Epithelial cell of proximal tubule (primary cell): ENCODE data around the gene RASAL3. TPM values are rescaled to one million over a fixed set of nuclear protein-coding genes. Genes with fewer than 3 reads are reported as not detected.
A peak's percentile ranks its signal among the peaks of the same experiment; 100 is the strongest.
"Not testable (repeated sequence)": the region's sequence is repeated elsewhere in the genome, so short reads cannot be mapped to it uniquely, and the experiment has no call there.

Experiments used
- DNase-seq: peaks from one replicate; pipeline ENCODE4 v3.0.0-alpha.2; 2011; ENCODE audit warnings: low read depth
- H3K4me3 ChIP-seq: 2 replicates; pipeline ENCODE4 v1.5.1; 2011; ENCODE audit warnings: low read depth, mild to moderate bottlenecking, low read length
- total RNA-seq: library from RNA; depleted of rRNA; stranded (reverse); fragments of >200 nt; gene quantifications from 2 replicates; pipeline ENCODE4 v1.2.3, GENCODE V29; 2015
- TF ChIP-seq, protein P1 (sequence below): conservative IDR thresholded peaks from 2 replicates; pipeline ENCODE4 v1.5.1; 2012; ENCODE audit warnings: low read depth, mild to moderate bottlenecking, low read length

Gene RASAL3
- total RNA-seq, 1 donor from 2014 or later: not detected

DNA sequence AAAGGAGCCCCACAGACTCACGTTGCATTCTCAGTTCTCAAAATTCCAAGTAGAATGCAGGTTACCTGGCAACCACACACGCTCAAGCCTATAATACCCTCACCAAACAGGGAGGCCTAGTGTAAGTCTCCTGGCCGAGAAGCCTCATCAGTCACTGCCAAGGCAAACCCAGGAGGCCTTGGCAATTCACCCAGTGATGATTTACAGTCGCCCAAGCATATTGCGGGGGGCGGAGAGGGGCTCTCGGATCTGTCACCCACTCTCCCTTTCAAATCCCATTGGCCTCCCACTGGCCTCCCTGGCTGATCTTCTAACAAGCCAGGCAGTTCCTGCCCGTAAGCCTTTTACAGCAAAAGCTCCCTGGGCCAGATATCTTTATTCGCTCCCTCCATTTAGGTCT is 46.6 kb downstream of the RASAL3 start:
- TF ChIP-seq, protein P1, sequence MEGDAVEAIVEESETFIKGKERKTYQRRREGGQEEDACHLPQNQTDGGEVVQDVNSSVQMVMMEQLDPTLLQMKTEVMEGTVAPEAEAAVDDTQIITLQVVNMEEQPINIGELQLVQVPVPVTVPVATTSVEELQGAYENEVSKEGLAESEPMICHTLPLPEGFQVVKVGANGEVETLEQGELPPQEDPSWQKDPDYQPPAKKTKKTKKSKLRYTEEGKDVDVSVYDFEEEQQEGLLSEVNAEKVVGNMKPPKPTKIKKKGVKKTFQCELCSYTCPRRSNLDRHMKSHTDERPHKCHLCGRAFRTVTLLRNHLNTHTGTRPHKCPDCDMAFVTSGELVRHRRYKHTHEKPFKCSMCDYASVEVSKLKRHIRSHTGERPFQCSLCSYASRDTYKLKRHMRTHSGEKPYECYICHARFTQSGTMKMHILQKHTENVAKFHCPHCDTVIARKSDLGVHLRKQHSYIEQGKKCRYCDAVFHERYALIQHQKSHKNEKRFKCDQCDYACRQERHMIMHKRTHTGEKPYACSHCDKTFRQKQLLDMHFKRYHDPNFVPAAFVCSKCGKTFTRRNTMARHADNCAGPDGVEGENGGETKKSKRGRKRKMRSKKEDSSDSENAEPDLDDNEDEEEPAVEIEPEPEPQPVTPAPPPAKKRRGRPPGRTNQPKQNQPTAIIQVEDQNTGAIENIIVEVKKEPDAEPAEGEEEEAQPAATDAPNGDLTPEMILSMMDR: no peak
- H3K4me3 ChIP-seq: peak overlapping the region; percentile 97
- DNase-seq: no peak

DNA sequence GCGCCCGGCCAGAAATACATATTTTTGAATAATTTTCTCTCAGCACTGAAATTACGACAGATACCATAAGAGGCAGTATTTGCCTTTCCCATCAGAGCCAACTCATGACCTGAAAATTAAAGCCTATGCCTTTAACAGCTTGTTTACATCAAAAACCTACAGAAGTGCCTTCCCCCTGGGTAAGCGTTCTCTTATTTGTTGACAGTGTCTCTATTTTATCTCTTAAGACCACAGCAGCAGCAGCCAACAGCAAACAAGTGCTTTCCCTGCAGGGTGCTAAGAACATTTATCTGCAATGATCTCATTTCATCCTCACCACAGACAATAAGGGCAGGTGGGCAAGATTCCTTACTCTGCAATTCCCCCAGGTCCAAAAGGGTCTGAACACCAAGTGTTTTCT is 51.5 kb downstream of the RASAL3 start:
- TF ChIP-seq, protein P1: no peak
- no peak for DNase-seq
- H3K4me3 ChIP-seq: no peak overlapping the region

DNA sequence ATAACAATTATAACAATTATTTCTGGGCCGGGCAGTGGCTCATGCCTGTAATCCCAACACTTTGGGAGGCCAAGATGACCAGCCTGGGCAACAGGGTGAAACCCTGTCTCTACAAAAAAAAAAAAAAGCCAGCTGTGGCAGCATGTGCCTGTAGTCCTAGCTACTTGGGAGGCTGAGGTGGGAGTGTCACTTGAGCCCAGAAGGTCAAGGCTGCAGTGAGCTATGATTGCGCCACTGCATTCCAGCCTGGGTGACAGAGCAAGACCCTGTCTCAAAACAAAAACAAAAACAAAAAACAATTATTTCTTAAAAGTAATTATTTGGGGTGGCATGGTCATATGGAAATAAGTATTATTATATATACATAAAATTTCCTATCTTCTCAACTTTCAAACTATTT is 53.0 kb downstream of the RASAL3 start:
- not testable (repeated sequence) for DNase-seq, H3K4me3 ChIP-seq

DNA sequence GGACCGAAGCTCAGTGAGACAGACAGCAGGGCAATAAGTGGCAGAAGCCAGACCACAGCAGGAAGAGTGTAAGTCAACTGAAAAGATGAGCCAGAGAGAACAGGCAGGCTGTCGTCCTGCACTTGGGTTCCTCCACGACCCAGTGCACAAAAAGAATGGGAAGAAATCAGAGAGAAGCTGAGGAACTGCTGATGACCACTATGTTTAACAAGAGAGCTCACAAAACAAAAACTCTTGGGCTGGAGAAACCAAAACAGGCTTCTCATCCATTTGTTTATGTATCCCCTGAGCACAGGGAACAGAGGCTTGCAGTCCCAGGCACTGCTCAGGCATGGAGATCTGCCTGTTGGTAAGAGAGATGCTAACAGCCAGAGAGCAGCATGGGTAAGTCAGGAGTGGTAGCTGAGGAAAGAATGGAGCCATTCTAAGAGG is 59.5 kb downstream of the RASAL3 start:
- TF ChIP-seq, protein P1: no peak
- DNase-seq: peak; percentile 43
- H3K4me3 ChIP-seq: no peak overlapping the region

DNA sequence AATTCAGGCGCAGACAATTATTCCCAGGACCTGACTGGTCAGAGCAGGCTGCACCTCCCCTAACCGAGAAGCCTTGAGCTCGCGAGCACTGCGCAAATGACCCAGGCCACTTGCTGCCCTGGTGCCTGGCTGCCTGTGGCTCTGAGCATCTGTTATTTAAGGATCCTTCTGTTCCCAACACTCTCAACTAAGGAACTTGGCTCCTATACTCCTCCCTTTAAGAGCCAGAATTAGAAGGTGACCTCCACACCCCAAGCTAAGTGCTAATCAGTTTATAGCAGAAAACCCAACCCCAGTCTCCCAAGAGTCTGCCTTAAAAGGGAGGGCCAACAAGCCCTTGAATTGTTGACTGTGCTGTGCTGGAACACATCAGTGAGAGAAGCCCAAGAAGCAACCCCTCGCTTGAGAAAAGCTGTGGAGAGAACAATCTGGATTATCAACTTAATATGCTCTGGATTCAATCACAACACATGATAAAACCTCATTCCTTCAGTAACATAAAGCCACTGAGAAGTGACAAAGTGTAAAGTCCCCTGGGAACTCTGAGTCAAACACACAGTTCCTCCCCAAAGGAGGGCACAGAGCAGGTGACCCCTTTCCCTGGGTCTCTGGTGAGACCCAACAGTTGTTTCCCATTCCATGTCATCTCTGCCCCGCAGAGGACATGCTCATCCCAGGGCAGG is 60.1 kb downstream of the RASAL3 start:
- no peak overlapping the region for H3K4me3 ChIP-seq
- DNase-seq: no peak
- TF ChIP-seq, protein P1: no peak

DNA sequence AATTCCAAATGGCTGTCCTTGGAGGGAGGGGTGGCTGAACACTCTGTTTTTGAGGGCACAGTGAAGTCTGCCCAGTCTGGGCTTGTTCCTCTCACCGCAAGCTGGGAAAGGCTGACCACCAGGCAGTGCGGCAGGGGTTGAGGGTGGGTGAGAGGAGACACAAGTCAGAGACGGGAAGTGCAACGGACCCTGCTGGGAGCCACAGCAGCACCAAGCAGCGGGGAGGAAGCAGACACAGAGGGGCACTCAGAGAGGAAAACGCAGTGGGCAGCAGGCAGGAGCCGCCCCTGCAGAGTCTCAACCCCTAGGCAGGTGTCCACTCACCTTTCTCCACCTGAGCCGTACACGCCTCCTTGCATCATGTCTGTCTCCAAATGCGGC is 61.2 kb downstream of the RASAL3 start:
- TF ChIP-seq, protein P1: no peak
- H3K4me3 ChIP-seq: no peak overlapping the region
- no peak for DNase-seq

DNA sequence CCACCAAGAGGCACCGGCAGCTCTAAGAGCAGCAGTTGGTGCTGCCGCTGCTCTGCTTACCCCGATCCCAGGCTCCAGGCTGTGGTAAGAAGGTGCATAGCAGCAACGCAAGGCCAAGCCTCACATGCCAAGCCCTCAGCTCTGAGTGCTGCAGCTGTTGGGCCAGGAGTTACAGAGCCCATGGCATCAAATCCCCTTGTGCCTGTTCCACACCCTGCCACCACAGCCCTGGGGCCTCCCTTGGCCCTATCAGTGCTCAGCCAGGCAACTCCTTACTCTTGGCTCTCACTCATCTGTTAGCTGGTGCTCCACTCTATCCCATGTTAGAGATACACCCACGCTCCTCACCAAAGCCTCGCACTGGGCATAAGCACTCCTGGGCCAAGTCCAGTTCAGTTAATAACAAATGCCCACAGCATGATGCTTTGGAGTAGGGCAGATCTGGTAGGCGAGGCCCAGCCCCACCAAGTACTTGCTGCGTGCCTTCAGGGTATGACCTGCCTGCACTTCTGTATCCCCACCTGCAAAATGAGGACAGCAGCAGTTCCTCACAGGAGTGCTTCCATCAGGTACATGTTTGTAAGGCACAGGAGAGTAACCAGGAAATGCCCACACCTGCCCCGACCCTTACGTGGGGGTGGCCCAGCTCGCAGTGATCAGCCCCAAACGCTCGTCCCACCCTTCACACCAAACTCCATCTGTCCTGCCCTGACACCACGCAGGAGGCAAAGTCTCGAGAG is 61.8 kb downstream of the RASAL3 start:
- TF ChIP-seq, protein P1: no peak
- H3K4me3 ChIP-seq: no peak overlapping the region
- no peak for DNase-seq

Other genes with a start within 250 kb of the RASAL3 start
- gene EPHX3, start 232.1 kb downstream of the RASAL3 start, total RNA-seq: 0.81 and 2.1 TPM in 2 replicates
- gene BRD4, start 132.0 kb downstream of the RASAL3 start, total RNA-seq: 14.7 and 18.9 TPM in 2 replicates
- gene AKAP8, start 84.8 kb downstream of the RASAL3 start, total RNA-seq: 14.1 and 23.8 TPM in 2 replicates
- gene AKAP8L, start 45.6 kb downstream of the RASAL3 start, total RNA-seq: 52.2 and 89.9 TPM in 2 replicates
- 19.9 and 32.5 TPM in 2 replicates for gene WIZ, start 14.6 kb downstream of the RASAL3 start, total RNA-seq
- not detected in 2 replicates for gene PGLYRP2, start 15.0 kb upstream of the RASAL3 start, total RNA-seq
- gene CYP4F22, start 44.0 kb upstream of the RASAL3 start, total RNA-seq: not detected in 2 replicates
- not detected in 2 replicates for gene CYP4F8, start 150.7 kb upstream of the RASAL3 start, total RNA-seq
- gene CYP4F3, start 176.4 kb upstream of the RASAL3 start, total RNA-seq: not detected in 2 replicates
- gene CYP4F12, start 208.5 kb upstream of the RASAL3 start, total RNA-seq: not detected in 2 replicates